Activated naive CD8-positive, alpha-beta T cell treated with anti-CD3 and anti-CD28 coated beads, Interleukin-2, amount 50 U/mL, for 16 hours (primary cell): ENCODE data around the gene MAPK8IP2.
"Not testable (repeated sequence)": the region's sequence is repeated elsewhere in the genome, so short reads cannot be mapped to it uniquely, and the experiment has no call there.

ENCODE experiments used
- DNase-seq: peaks from one replicate; pipeline ENCODE4 v3.0.0-alpha.2; 2020; ENCODE audit warnings: low read depth, low spot score

The MAPK8IP2 gene

GRCh38 chr22:50612528-50613221 is 12.1 kb downstream of the MAPK8IP2 start:
- DNase-seq: no peak

- DNase-seq: no peak
These were observed 12.8 kb downstream of the MAPK8IP2 start for GRCh38 chr22:50613291-50613981.

- DNase-seq: not testable (repeated sequence)
These were observed 13.7 kb downstream of the MAPK8IP2 start for GRCh38 chr22:50614296-50614695.

GRCh38 chr22:50620593-50621355 is 20.2 kb downstream of the MAPK8IP2 start:
- DNase-seq: peak; percentile 74

- DNase-seq: no peak
These were observed 20.8 kb downstream of the MAPK8IP2 start for GRCh38 chr22:50621356-50621880.

GRCh38 chr22:50621948-50622722 is 21.5 kb downstream of the MAPK8IP2 start:
- DNase-seq: no peak

- no peak for DNase-seq
These were observed 22.2 kb downstream of the MAPK8IP2 start for GRCh38 chr22:50622723-50623327.

GRCh38 chr22:50624347-50625130 is 23.9 kb downstream of the MAPK8IP2 start:
- DNase-seq: no peak

GRCh38 chr22:50625131-50625567 is 24.6 kb downstream of the MAPK8IP2 start:
- no peak for DNase-seq

GRCh38 chr22:50625568-50626313 is 25.1 kb downstream of the MAPK8IP2 start:
- no peak for DNase-seq

- DNase-seq: no peak
These were observed 25.8 kb downstream of the MAPK8IP2 start for GRCh38 chr22:50626314-50626849.

- no peak for DNase-seq
These were observed 26.5 kb downstream of the MAPK8IP2 start for GRCh38 chr22:50626850-50627641.

GRCh38 chr22:50627642-50628542 is 27.3 kb downstream of the MAPK8IP2 start, which contains the start of gene ARSA:
Gene ARSA (minus strand): TSS chr22:50628152. CDS start chr22:50627779, 373 bp downstream.
- no peak for DNase-seq

GRCh38 chr22:50628543-50629134 is 28.0 kb downstream of the MAPK8IP2 start:
- DNase-seq: no peak

- DNase-seq: no peak
These were observed 29.8 kb downstream of the MAPK8IP2 start for GRCh38 chr22:50630376-50630775.

- DNase-seq: no peak
These were observed 32.5 kb downstream of the MAPK8IP2 start for GRCh38 chr22:50633086-50633485.

- no peak for DNase-seq
These were observed 33.2 kb downstream of the MAPK8IP2 start for GRCh38 chr22:50633771-50634170.
